UCSD-AML1 (cell line): Measurements from ENCODE around the gene NEMF.
"Not testable (repeated sequence)": the region's sequence is repeated elsewhere in the genome, so short reads cannot be mapped to it uniquely, and the experiment has no call there.

ENCODE experiments used
- DNase-seq: peaks from one replicate; lab custom pipeline; 2025; ENCODE audit not compliant: unreplicated experiment; lab: John Stamatoyannopoulos, UW

The NEMF gene

DNA sequence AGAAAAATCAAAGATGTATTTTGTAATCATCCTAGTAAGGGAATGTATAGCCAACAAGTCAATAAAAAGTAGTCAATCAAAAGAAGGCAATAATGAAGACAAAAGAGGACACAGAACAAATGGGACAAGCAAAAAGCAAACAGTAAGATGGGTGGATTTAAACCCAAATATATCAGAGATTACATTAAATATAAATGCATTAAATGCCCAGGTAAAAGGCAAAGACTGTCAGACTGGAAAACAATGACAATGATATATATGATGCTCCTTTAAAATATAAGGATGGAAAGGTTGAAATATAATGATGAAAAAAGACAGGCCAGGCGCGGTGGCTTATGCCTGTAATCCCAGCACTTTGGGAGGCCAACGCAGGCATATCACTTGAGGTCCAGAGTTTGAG lies 35.7 kb downstream of the NEMF start:
- no peak for DNase-seq

DNA sequence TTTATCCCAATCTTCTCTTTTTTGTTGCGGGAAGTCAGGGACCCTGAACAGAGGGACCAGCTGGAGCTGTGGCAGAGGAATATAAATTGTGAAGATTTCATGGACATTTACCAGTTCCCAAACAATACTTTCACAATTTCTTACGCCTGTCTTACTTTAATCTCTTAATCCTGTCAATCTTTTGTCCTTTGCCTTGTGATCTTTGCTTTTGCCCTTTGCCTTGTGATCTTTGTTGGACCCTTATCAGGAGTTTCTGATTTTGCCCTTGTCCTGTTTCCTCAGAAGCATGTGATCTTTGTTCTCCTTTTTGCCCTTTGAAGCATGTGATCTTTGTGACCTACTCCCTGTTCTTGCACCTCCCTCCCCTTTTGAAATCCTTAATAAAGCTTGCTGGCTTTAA lies 36.5 kb downstream of the NEMF start:
- not testable (repeated sequence) for DNase-seq

- DNase-seq = no peak
Measured at GRCh38 chr14:49808780-49809179, 43.8 kb downstream of the NEMF start.

DNA sequence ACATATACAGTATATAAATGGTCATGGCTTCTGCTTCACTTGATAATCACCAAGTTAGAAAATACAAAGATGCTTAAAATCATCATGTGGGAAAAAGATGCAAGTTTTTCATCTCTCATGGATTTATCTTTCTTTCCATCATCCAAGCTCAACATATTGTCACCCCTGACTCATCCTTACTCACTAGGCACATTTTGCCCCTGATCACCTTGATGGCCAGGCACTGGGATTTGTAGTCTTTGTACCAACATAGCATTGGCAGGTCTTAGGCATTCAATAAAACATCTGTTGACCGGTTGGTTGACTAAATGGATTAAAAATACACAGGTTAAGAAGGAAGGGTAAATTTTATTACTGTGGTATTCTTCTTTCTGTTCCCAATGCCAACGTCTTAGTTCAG lies 56.6 kb downstream of the NEMF start:
- DNase-seq = no peak

DNA sequence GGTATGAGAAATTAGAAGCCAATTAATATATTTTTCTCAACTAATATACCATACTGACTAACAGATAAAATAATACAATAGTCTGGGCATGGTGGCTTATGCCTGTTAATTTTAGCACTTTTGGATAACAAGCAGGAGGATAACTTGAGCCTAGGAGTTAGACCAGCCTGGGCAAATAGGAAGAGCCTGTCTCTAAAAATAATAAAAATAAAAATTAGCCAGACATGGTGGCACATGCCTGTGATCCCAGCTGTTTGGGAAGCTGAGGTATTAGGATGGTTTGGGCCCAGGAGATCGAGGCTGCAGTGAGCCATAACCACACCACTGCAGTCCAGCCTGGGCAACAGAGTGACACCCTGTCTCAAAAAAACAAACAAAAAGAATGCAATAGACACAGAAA lies 60.0 kb downstream of the NEMF start:
- DNase-seq = no peak

DNA sequence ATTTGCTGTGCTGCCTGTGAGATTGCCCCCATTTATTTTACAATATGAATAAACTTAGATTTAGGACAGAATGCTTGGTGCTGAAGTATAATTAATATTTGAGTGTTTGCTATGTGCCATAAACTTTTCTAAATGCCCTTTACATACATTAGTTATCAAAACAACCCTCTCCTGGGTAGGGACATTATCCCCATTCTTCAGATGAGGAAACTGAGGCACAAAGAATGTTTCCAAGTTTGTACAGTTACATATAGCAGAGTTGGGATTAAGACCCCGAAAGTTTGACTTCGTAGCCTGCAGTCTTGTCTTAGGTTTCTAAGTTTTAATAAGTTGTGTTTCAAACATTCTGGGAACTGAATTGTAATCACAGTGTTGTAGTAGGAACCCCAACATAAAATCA lies 66.3 kb downstream of the NEMF start:
- no peak for DNase-seq

DNA sequence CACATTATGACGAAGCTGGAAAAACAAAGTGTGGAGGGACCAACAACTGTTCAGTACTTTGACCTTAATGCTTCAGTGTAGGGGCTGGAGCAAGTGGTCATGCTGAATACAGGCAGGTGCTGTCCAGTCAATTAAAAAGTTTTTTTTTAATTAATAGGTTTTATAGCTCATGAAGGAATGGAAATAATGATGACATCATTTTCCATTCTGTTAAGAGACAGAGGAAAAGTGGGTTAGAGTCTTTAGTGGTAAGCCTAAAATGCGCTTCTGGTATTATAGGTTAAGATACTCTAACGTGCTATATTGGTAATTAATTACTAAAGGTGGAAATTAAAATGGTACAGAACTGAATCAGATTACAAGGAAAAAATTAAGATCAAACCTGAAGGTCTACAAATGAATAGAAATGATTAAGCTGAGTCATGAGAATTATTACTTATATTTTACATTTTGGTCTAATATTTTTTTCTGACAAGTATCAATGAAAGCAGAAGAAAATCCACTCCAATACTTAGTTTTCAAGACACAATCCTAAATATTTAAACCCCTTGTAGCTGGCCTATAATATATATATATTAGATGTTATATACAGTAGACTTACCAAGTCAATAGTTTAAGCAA lies 69.1 kb downstream of the NEMF start:
- DNase-seq = no peak

DNA sequence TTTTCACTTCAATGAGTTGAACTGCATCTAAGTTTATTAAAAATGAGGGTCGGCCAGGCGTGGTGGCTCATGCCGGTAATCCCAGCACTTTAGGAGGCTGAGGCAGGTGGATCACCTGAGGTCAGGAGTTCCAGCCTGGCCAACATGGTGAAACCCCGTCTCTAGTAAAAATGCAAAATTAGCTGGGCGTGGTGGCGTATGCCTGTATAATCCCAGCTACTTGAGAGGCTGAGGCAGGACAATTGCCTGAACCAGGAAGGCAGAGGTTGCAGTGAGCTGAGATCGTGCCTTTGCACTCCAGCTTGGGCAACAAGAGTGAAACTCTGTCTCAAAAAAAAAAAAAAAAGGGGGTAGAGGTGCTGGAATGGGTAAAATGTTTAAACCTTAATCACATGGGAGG lies 71.5 kb downstream of the NEMF start:
- DNase-seq = not testable (repeated sequence)

DNA sequence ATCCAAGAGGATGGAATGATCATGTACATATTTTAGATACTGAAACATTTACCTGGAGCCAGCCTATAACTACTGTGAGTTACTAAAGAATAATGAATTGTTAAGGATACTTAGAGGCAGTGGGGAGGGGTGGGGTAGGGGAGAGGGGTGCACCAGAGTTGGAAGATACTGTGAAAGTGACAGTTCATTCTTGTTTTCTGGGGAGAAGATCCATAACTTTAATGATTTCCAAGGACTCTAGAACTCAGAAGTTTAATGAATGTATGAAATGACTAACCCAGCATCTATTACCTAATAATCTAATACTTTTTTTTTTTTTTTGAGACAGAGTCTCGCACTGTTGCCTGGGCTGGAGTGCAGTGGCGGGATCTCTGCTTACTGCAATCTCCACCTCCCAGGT lies 74.2 kb downstream of the NEMF start:
- no peak for DNase-seq

GRCh38 chr14:49774106-49774505 lies 78.5 kb downstream of the NEMF start:
- no peak for DNase-seq

- DNase-seq = not testable (repeated sequence)
Measured at GRCh38 chr14:49771691-49772090, 80.9 kb downstream of the NEMF start.

DNA sequence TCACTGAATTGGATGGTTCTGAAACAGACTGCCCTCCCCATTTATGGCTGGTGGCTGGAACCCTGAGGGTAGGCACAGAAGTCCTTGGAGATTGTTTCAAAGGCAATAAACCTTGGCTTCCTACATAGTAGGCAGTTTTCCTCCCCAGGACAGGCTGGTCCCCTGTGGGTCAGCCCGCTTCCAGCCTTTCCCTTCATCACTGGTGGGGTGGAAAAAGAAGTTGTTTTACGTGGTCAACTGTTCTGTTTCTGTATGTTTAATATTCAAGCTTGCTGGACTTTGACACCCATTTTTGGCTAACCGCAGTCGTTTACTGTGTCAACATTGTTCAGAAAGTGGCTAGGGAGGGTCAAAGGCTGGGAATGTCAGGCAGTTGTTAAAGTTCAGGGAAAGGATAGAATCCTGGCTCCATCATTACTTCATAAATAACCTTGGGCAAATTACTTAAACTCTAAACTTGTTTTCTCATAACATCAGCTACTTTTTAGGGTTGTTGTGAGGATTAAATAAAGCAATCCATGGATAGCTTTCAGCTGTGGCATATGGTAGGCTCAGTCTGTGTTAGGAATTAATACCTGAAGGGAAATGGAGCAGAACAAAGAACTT lies 82.3 kb downstream of the NEMF start:
- DNase-seq = no peak

DNA sequence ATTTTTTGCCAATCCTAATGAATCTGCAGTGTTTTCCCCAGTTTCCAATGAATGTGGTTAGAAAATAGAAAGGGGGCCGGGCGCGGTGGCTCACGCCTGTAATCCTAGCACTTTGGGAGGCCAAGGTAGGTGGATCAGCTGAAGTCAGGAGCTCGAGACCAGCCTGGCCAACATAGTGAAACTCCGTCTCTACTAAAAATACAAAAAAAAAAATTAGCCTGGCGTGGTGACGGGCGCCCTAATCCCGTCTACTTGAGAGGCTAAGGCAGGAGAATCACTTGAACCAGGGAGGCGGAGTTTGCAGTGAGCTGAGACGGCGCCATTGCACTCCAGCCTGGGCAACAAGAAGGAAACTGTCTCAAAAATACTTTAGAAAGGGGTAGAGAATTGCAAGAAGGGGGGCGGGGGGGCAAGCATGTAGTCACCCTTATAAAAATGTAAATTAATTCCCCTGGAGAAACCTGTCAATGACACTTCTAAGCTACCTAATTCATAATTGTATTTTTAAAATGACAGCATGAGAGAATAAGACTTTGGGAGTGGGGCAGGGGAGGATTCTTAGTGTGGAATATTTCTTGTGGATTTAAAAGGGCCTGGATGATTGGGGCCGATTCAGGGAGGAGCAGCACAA lies 82.9 kb downstream of the NEMF start:
- no peak for DNase-seq

DNA sequence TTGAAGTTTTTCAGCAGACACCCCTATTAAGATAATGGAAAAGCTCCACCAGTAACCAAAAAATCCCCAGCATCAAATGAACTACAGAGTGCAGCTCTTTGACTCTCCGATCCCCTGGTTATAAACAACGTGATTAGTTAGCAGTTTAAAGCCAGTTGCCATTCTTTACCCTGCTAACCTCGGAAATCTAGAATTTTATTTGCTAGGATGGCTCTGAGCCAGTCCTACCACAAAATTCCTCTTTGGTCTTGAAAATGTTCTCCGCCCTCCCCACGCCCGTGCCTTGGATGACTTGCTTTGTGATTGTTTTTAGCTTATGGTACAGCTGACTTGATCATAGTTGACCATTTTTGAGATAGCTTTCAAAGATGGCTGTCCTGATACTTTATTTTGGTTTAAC lies 83.4 kb downstream of the NEMF start:
- DNase-seq = no peak

GRCh38 chr14:49768301-49769121 lies 84.1 kb downstream of the NEMF start:
- DNase-seq = peak; percentile 65

- DNase-seq = peak; percentile 93
Measured at GRCh38 chr14:49767571-49768300, 84.9 kb downstream of the NEMF start, which contains the start of gene KLHDC2. TSS of gene KLHDC2 (plus strand) at chr14:49768153. CDS start at chr14:49768469, 316 bp downstream.

- no peak for DNase-seq
Measured at GRCh38 chr14:49767270-49767570, 85.4 kb downstream of the NEMF start.

DNA sequence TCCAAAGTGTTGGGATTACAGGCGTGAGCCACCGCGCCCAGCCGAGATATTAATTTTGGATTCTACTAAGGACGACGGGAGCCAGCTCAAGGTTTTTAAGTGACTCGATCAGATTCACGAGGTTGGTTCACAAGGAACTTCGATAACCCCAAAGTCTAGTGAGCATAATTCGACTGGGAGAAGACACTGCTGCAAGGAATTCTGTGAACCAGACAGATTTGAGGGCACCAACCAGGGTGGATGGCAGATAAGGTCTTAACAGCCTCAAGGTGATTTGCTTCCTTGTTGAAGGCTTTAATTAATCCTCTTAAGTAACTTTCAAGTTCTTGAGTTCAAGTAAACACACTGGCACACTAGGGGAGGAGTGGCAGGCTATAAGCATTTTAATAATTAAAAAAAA lies 85.7 kb downstream of the NEMF start:
- no peak for DNase-seq

DNA sequence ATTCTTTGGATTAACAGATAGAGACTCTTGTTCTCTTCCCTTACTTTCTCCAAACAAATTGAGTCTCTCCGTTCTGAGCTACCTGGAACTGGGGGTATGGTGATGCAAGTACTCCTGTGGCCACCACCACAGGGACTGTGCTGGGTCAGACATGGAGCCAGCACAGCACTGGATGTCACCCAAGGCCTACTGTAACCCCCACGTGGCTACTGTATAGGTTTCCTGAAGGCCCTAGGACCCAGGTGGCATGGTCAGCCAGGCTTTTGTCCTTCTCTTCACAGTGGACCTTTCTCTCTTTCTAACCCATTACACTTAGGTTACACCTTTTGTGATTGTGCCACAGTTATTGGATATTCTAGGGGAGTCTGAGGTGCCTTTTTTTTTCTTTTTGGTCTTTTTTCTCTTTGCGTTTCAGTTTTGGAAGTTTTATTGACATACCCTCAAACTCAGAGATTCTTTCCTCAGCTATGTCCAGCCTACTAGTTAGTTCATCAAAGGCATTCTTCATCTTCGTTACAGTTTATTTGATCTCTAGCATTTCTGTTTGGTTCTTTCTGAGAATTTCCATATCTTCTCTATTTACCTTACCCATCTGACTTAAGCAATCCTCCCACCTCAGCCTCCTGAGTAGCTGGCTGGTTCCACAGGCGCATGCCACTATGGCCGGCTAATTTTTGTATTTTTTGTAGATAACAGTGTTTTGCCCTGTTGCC lies 90.6 kb downstream of the NEMF start:
- DNase-seq = no peak

DNA sequence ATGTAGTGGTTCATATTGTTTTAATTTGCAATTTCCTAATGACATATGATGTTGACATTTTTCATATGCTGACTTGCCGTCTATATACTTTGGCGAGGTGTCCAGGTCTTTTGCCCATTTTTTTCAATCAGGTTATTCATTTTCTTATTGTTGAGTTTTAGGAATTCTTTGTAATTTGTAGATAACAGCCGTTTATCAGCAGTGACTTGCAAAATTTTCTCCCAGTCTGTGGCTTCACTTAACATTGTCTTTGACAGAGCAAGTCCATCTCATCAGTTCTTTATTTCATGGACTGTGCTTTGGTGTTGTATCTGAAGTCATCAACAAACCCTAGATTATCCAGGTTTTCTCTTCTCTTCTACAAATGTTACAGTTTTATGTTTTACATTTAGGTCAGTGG lies 97.2 kb downstream of the NEMF start:
- no peak for DNase-seq
